Cardiac muscle cell (in vitro differentiated cells and primary cell): ENCODE results near the gene ABCA12. TPM values are rescaled to one million over a fixed set of nuclear protein-coding genes. Genes with fewer than 3 reads are reported as not detected.

Experiments used
- DNase-seq, 2 donors: peaks; one replicate each; pipeline versions ENCODE4 v3.0.0 to v3.0.0-alpha.2; 2010 to 2017; ENCODE audit warnings: low read depth in 1 of 2, low spot score in 1 of 2
- H3K27ac ChIP-seq: fragments of 200-600 bp; sonication (generic); 2 replicates; pipeline ENCODE4 v1.5.1; 2016
- H3K27me3 ChIP-seq: fragments of 200-600 bp; sonication (generic); 2 replicates; pipeline ENCODE4 v1.6.0; 2016; ENCODE audit warnings: control low read depth
- H3K36me3 ChIP-seq: fragments of 200-600 bp; sonication (generic); 2 replicates; pipeline ENCODE4 v1.5.1; 2016; ENCODE audit warnings: control low read depth
- H3K4me1 ChIP-seq: fragments of 200-600 bp; sonication (generic); 2 replicates; pipeline ENCODE4 v1.8.1; 2017; ENCODE audit warnings: low read depth, mild to moderate bottlenecking, mixed run types
- H3K4me3 ChIP-seq: fragments of 200-600 bp; sonication (generic); 2 replicates; pipeline ENCODE4 v1.5.1; 2016; ENCODE audit warnings: mild to moderate bottlenecking
- H3K9me3 ChIP-seq: fragments of 200-600 bp; sonication (generic); 2 replicates; pipeline ENCODE4 v1.5.1; 2017; ENCODE audit warnings: low read depth, mild to moderate bottlenecking, control low read depth
- polyA plus RNA-seq: library from polyadenylated mRNA; unstranded; fragments of >200 nt; fragmentation: Nextera tagmentation; extraction: Ambion mirVana; gene quantifications from 2 replicates; pipeline ENCODE4 v1.2.1, GENCODE V29; 2016
- total RNA-seq: library from RNA; depleted of rRNA; stranded (reverse); fragments of >200 nt; gene quantifications from 2 replicates; pipeline ENCODE4 v1.2.3, GENCODE V29; 2016
- TF ChIP-seq, protein P1 (sequence below): IDR thresholded peaks from 2 replicates; pipeline ENCODE4 v1.5.1; 2012; ENCODE audit warnings: low read depth, mild to moderate bottlenecking, low read length

ABCA12 gene
- total and polyA plus RNA-seq, 2 experiments from 2014 or later = not detected

DNA sequence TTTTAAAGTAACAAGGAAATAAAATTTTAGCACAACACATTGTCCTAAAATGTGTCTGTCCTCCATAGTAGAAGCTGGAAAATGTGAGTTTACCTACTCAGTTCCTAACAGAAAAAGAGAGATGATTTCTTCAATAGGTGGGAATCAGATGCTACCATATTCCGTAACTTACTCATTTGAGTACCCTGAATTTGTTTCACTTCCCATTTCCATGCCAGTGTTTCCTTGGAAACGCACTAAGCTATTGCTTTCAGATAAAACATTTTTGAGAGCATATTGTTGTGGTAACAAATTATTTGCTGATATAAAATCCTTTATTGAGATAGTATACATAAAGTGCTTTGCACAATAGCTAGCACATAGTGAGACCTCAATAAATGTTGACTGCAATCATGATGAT is 191.5 kb downstream of the ABCA12 start:
- no peak overlapping the region for H3K4me3 ChIP-seq
- no peaks in the 10 kb centered on the region for H3K4me1 ChIP-seq
- H3K36me3 ChIP-seq = no peaks in the 10 kb centered on the region
- DNase-seq = no peak
- TF ChIP-seq, protein P1, sequence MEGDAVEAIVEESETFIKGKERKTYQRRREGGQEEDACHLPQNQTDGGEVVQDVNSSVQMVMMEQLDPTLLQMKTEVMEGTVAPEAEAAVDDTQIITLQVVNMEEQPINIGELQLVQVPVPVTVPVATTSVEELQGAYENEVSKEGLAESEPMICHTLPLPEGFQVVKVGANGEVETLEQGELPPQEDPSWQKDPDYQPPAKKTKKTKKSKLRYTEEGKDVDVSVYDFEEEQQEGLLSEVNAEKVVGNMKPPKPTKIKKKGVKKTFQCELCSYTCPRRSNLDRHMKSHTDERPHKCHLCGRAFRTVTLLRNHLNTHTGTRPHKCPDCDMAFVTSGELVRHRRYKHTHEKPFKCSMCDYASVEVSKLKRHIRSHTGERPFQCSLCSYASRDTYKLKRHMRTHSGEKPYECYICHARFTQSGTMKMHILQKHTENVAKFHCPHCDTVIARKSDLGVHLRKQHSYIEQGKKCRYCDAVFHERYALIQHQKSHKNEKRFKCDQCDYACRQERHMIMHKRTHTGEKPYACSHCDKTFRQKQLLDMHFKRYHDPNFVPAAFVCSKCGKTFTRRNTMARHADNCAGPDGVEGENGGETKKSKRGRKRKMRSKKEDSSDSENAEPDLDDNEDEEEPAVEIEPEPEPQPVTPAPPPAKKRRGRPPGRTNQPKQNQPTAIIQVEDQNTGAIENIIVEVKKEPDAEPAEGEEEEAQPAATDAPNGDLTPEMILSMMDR = no peak
- H3K27ac ChIP-seq = no peak overlapping the region
- H3K9me3 ChIP-seq = no peaks in the 10 kb centered on the region
- no peaks in the 10 kb centered on the region for H3K27me3 ChIP-seq

DNA sequence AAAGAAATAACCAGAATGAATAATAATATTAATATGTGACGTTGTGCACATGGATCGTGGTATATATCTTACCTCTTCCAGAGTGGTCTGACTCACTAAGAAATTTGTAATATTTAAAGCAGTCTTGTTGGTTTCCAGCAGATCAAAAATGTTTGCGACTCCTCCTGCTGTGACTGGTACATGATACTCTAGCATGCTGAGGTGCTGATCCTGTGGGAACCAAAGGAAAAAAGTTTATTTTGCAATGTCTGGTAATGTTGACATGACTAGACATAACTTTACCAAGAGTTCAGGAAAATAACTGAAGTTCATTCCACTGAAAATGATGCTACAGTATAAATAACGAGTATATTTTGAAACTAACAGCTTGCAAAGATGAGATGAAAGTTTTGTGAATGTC is 204.4 kb downstream of the ABCA12 start:
- Histone ChIP-seq H3K4me3 (no peak overlapping the region), H3K36me3 (no peaks in the 10 kb centered on the region), H3K27me3 (no peaks in the 10 kb centered on the region), H3K4me1 (no peaks in the 10 kb centered on the region), H3K27ac (no peak overlapping the region), H3K9me3 (no peaks in the 10 kb centered on the region)
- DNase-seq = no peak
- TF ChIP-seq, protein P1 = no peak

DNA sequence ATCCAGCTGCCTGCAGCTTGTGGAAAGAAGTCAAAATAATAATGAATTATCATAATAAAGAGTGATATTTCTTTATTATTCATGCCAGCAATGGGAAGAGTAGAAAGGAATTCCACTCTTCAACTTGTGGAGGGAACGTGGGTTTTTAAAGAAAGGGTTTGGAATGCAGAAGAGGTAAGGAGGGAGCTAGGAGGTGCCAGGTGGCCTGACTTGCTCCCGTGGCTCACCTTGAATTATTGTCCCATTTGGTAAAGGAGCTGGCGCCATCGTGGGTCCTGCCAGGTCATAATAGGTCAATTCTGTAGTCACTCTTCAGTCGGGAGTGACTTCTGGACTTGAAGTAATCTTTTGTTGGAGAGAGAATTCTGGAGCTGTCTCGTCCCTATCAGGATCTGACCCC is 233.8 kb downstream of the ABCA12 start:
- no peaks in the 10 kb centered on the region for H3K27me3 ChIP-seq
- no peak overlapping the region for H3K27ac ChIP-seq
- TF ChIP-seq, protein P1 = no peak
- DNase-seq = no peak
- no peaks in the 10 kb centered on the region for H3K4me1 ChIP-seq
- no peaks in the 10 kb centered on the region for H3K36me3 ChIP-seq
- no peak overlapping the region for H3K4me3 ChIP-seq
- H3K9me3 ChIP-seq = no peaks in the 10 kb centered on the region

DNA sequence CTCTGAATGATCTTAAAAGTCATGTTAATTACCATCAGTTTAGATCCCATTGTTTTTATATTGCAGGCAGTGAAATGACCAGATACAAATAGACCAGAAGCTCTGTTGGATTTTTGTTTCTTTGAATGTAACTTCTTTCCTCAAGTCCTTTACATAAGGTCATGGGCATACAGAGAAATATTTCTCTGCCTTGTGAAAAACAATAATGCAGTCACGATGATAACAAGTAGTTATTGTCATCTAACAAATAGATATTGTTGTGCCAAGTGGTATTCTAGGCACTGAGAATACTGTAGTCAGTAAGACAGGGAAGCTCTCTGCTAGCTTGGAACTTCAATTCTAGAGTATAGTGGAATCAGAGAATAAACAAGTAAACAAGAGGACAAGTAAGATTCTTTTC is 234.2 kb downstream of the ABCA12 start:
- no peak overlapping the region for H3K27ac ChIP-seq
- H3K4me1 ChIP-seq = no peaks in the 10 kb centered on the region
- no peaks in the 10 kb centered on the region for H3K27me3 ChIP-seq
- no peaks in the 10 kb centered on the region for H3K36me3 ChIP-seq
- TF ChIP-seq, protein P1 = no peak
- H3K9me3 ChIP-seq = no peaks in the 10 kb centered on the region
- no peak overlapping the region for H3K4me3 ChIP-seq
- no peak for DNase-seq

DNA sequence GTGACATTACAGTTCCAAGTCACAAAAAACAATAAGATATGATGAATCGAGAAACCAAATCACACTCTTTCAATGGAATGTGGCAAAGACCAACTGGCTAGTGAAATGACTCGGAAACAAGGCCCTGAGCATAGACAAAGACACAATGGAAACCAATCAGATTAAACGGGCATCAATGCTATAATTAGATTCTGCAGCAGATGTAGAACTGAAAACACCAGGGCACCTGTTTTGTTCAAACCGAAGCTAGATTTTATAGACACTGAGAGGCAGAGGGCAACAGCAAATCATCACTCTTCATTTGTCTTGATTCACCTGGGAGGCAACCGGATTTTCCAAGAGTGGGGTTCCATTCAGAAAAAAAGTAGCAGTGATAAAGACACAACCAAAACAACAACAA is 236.1 kb downstream of the ABCA12 start:
- Histone ChIP-seq H3K27me3 (no peaks in the 10 kb centered on the region), H3K36me3 (no peaks in the 10 kb centered on the region), H3K27ac (no peak overlapping the region), H3K4me1 (no peaks in the 10 kb centered on the region), H3K9me3 (no peaks in the 10 kb centered on the region), H3K4me3 (no peak overlapping the region)
- TF ChIP-seq, protein P1 = no peak
- no peak for DNase-seq

- Histone ChIP-seq H3K9me3 (no peaks in the 10 kb centered on the region), H3K27ac (no peak overlapping the region), H3K4me3 (no peak overlapping the region), H3K36me3 (no peaks in the 10 kb centered on the region), H3K4me1 (no peaks in the 10 kb centered on the region), H3K27me3 (no peaks in the 10 kb centered on the region)
- TF ChIP-seq, protein P1 = no peak
- no peak for DNase-seq
Measured at GRCh38 chr2:214899751-214900150, 238.7 kb downstream of the ABCA12 start.
